ENCODE results near the gene DOCK1. TPM values are rescaled to one million over a fixed set of nuclear protein-coding genes. Genes with fewer than 3 reads are reported as not detected.

The DOCK1 gene
- polyA plus RNA-seq, 1 of the 3 experiments (the other 2 are of a cell fraction): 15.5 TPM

DNA sequence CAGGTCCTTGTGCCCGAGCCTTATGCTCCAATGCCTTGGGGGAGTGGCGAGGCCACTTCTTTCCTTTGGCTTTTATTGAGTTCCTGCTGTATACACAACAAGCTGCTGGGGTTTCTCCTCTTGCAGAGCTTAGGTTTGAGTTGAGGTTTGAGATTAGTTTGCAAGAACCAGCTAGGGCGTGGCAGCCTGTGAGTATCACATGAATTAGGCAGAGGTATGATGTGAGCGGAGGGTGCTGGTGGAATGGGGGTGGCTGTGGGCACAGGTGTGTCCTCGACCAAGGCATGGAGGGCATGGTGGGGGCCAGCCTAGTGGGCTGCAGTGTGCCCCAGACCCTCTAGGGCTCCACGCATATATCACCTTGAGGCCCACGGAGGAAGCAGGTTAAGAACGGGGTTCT is 123.3 kb downstream of the DOCK1 start (continued):
- TF ChIP-seq MAX (IDR thresholded peaks at IDR 0.05; ENCODE audit: low read depth): no peak
- TF ChIP-seq FOSL2 (IDR thresholded peaks at IDR 0.05; ENCODE audit: borderline replicate concordance, low read depth): no peak
- TF ChIP-seq, protein P1, sequence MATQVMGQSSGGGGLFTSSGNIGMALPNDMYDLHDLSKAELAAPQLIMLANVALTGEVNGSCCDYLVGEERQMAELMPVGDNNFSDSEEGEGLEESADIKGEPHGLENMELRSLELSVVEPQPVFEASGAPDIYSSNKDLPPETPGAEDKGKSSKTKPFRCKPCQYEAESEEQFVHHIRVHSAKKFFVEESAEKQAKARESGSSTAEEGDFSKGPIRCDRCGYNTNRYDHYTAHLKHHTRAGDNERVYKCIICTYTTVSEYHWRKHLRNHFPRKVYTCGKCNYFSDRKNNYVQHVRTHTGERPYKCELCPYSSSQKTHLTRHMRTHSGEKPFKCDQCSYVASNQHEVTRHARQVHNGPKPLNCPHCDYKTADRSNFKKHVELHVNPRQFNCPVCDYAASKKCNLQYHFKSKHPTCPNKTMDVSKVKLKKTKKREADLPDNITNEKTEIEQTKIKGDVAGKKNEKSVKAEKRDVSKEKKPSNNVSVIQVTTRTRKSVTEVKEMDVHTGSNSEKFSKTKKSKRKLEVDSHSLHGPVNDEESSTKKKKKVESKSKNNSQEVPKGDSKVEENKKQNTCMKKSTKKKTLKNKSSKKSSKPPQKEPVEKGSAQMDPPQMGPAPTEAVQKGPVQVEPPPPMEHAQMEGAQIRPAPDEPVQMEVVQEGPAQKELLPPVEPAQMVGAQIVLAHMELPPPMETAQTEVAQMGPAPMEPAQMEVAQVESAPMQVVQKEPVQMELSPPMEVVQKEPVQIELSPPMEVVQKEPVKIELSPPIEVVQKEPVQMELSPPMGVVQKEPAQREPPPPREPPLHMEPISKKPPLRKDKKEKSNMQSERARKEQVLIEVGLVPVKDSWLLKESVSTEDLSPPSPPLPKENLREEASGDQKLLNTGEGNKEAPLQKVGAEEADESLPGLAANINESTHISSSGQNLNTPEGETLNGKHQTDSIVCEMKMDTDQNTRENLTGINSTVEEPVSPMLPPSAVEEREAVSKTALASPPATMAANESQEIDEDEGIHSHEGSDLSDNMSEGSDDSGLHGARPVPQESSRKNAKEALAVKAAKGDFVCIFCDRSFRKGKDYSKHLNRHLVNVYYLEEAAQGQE (IDR thresholded peaks at IDR 0.05; ENCODE audit: low read depth, low read length): no peak
- TF ChIP-seq ZBTB33 (IDR thresholded peaks at IDR 0.05; ENCODE audit: borderline replicate concordance, low read depth): no peak
- no peak for TF ChIP-seq GABPA (IDR thresholded peaks at IDR 0.05; ENCODE audit: low read depth)

- Histone ChIP-seq H3K79me2 (ENCODE audit: insufficient read depth) (0 out of 2 replicates have a peak, but pooled peaks cover 2% of the 10 kb centered on the region), H3K9ac (no peak overlapping the region), H3K4me2 (no peak overlapping the region), H3K36me3 (replicated peaks in 1 of 2; ENCODE audit: control insufficient read depth in 1 of 2, insufficient read depth in 2 of 2, low read length in 1 of 2) (peaks cover 34 to 70% of the 10 kb centered on the region in 2 experiments), H3F3A (replicated peaks; ENCODE audit: insufficient read depth) (no peaks in the 10 kb centered on the region), H3K9me2 (no peaks in the 10 kb centered on the region), H4K20me1 (ENCODE audit: insufficient read depth) (no peaks in the 10 kb centered on the region), H3K4me1 (ENCODE audit: control insufficient read depth in 1 of 2, insufficient read depth in 2 of 2, low read depth in 1 of 2, low read length in 1 of 2) (peaks cover 0 to 10% of the 10 kb centered on the region in 2 experiments; a peak in 1 of 4 replicates), H3K27me3 (ENCODE audit: insufficient read depth) (no peaks in the 10 kb centered on the region), H3K4me3 (ENCODE audit: low read depth in 2 of 2, low read length in 1 of 2) (no peak overlapping the region), H2AFZ (ENCODE audit: low read depth) (no peak overlapping the region), H3K9me3 (no peaks in the 10 kb centered on the region), H3K27ac (ENCODE audit: low read depth in 2 of 2, low read length in 1 of 2) (no peak overlapping the region)
- TF ChIP-seq, protein P1 (IDR thresholded peaks at IDR 0.05; ENCODE audit: low read depth, low read length): no peak
- no peak for TF ChIP-seq PBX3 (IDR thresholded peaks at IDR 0.05)
- TF ChIP-seq NRF1 (IDR thresholded peaks at IDR 0.05; ENCODE audit: low read depth, low read length): no peak
- TF ChIP-seq EP300 (IDR thresholded peaks at IDR 0.05; ENCODE audit: borderline replicate concordance in 1 of 2, low read depth in 1 of 2, low read length in 1 of 2): no peak
- no peak for TF ChIP-seq POLR2AphosphoS5 (IDR thresholded peaks at IDR 0.05; ENCODE audit: low read depth, low read length)
- TF ChIP-seq EZH2phosphoT487 (IDR thresholded peaks at IDR 0.05; ENCODE audit: borderline replicate concordance, low read depth): no peak
- no peak for TF ChIP-seq MEF2A (IDR thresholded peaks at IDR 0.05; ENCODE audit: borderline replicate concordance, low read depth)
- TF ChIP-seq, protein P2, sequence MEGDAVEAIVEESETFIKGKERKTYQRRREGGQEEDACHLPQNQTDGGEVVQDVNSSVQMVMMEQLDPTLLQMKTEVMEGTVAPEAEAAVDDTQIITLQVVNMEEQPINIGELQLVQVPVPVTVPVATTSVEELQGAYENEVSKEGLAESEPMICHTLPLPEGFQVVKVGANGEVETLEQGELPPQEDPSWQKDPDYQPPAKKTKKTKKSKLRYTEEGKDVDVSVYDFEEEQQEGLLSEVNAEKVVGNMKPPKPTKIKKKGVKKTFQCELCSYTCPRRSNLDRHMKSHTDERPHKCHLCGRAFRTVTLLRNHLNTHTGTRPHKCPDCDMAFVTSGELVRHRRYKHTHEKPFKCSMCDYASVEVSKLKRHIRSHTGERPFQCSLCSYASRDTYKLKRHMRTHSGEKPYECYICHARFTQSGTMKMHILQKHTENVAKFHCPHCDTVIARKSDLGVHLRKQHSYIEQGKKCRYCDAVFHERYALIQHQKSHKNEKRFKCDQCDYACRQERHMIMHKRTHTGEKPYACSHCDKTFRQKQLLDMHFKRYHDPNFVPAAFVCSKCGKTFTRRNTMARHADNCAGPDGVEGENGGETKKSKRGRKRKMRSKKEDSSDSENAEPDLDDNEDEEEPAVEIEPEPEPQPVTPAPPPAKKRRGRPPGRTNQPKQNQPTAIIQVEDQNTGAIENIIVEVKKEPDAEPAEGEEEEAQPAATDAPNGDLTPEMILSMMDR (IDR thresholded peaks at IDR 0.05): no peak
- TF ChIP-seq RCOR1 (IDR thresholded peaks at IDR 0.05; ENCODE audit: low read length): no peak
- no peak for TF ChIP-seq SMC3 (IDR thresholded peaks at IDR 0.05; ENCODE audit: low read depth, low read length)
- TF ChIP-seq IRF3 (IDR thresholded peaks at IDR 0.05; ENCODE audit: low read depth, low read length): no peak
- ChIA-PET POLR2A (no interaction called here), CTCF (no interaction called here)
- 97% methylated on average over 7 of the region's 8 CpGs for WGBS (ENCODE audit: low lambda C conversion rate)
- DNase-seq: no peak
Observed at GRCh38 chr10:127029061-127029460, 123.8 kb downstream of the DOCK1 start.

Measured in SK-N-SH (cell line).